RWPE2 (cell line): ENCODE results near the gene UBE2D3.
A peak's percentile ranks its signal among the peaks of the same experiment; 100 is the strongest.

Experiments used
- ATAC-seq: fragments of 200-7000 bp; cut with Tn5 transposase; 3 replicates; pipeline ENCODE4 v1.9.1; 2021; ENCODE audit warnings: low read depth
- DNase-seq: peaks from one replicate; pipeline ENCODE4 v3.0.0-alpha.2; 2020; ENCODE audit warnings: low spot score
- H3K27ac ChIP-seq: fragments of 450-650 bp; 2 replicates; pipeline ENCODE4 v1.5.1; 2017; ENCODE audit warnings: mild to moderate bottlenecking; ENCODE audit not compliant: poor library complexity, severe bottlenecking
- H3K27me3 ChIP-seq: fragments of 250-450 bp; sonication (Bioruptor Pico); 2 replicates; pipeline ENCODE4 v1.5.1; 2021; ENCODE audit warnings: mild to moderate bottlenecking, moderate library complexity; ENCODE audit not compliant: insufficient read depth, poor library complexity, severe bottlenecking
- H3K36me3 ChIP-seq: fragments of 250-450 bp; sonication (Bioruptor Pico); 2 replicates; pipeline ENCODE4 v1.5.1; 2020; ENCODE audit warnings: low read depth, mild to moderate bottlenecking, moderate library complexity
- H3K4me1 ChIP-seq: fragments of 250-450 bp; sonication (Bioruptor Pico); 2 replicates; pipeline ENCODE4 v1.5.1; 2021; ENCODE audit warnings: mild to moderate bottlenecking, moderate library complexity; ENCODE audit not compliant: insufficient read depth, poor library complexity, severe bottlenecking
- H3K4me3 ChIP-seq: fragments of 250-450 bp; sonication (Bioruptor Pico); 2 replicates; pipeline ENCODE4 v1.5.1; 2021; ENCODE audit warnings: mild to moderate bottlenecking, moderate library complexity; ENCODE audit not compliant: severe bottlenecking
- H3K9me3 ChIP-seq: fragments of 250-450 bp; sonication (Bioruptor Pico); 2 replicates; pipeline ENCODE4 v1.5.1; 2021; ENCODE audit warnings: mild to moderate bottlenecking, moderate library complexity; ENCODE audit not compliant: severe bottlenecking
- TF ChIP-seq, protein P1 (sequence below): fragments of 450-650 bp; IDR thresholded peaks from one replicate; pipeline ENCODE4 v1.5.1; 2017; ENCODE audit warnings: mild to moderate bottlenecking, moderate library complexity; ENCODE audit not compliant: poor library complexity, severe bottlenecking

UBE2D3 gene

DNA sequence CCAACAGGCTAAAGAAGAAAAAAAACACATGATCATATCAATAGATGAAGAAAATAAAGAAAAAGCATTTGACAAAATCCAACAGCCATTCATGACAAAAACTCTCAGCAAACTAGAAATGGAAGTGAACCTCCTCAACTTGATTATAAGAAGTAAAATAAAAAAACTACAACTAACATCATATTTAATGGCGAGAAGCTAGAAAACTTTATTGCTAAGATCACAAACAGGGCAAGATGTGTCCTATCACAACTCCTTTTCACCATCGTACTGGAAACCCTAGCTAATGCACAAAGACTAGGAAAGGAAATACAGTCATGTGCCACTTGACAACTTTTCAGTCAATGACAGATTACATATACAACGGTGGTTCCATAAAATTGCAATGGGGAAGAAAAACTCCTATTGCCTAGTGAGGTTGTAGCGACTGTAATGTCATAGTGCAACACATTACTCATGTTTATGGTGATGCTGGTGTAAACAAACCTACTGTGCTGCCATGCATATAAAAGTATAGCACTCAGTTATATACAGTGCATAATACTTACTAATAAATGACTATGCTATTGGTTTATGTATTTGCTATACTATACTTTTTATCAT lies 54.5 kb downstream of the UBE2D3 start:
- Histone ChIP-seq H3K4me3 (no peak overlapping the region), H3K9me3 (no peaks in the 10 kb centered on the region), H3K27ac (no peak overlapping the region), H3K27me3 (no peaks in the 10 kb centered on the region), H3K4me1 (no peaks in the 10 kb centered on the region), H3K36me3 (no peaks in the 10 kb centered on the region)
- DNase-seq (no peak), ATAC-seq (no peak)
- TF ChIP-seq, protein P1, sequence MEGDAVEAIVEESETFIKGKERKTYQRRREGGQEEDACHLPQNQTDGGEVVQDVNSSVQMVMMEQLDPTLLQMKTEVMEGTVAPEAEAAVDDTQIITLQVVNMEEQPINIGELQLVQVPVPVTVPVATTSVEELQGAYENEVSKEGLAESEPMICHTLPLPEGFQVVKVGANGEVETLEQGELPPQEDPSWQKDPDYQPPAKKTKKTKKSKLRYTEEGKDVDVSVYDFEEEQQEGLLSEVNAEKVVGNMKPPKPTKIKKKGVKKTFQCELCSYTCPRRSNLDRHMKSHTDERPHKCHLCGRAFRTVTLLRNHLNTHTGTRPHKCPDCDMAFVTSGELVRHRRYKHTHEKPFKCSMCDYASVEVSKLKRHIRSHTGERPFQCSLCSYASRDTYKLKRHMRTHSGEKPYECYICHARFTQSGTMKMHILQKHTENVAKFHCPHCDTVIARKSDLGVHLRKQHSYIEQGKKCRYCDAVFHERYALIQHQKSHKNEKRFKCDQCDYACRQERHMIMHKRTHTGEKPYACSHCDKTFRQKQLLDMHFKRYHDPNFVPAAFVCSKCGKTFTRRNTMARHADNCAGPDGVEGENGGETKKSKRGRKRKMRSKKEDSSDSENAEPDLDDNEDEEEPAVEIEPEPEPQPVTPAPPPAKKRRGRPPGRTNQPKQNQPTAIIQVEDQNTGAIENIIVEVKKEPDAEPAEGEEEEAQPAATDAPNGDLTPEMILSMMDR, result no peak

DNA sequence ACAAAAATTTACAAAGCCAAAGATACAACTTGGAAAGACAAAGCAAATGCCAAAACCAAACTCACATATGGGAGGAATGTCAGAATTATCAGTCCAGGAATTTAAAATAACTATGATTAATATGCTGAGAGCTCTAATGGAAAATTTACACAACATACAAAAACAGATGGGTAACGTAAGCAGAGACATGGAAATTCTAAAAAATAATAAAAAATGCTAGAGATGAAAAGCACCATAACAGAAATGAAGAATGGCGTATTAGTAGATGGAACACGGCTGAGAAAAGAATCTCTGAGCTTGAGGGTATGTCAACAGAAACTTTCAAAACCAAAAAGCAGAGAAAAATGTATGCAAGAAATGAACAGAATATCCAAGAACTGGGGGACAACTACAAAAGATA lies 62.5 kb downstream of the UBE2D3 start:
- no peak for DNase-seq
- no peak overlapping the region for H3K27ac ChIP-seq
- H3K4me1 ChIP-seq, result no peaks in the 10 kb centered on the region
- no peak overlapping the region for H3K4me3 ChIP-seq
- TF ChIP-seq, protein P1, result no peak
- H3K9me3 ChIP-seq, result no peaks in the 10 kb centered on the region
- no peaks in the 10 kb centered on the region for H3K27me3 ChIP-seq
- no peaks in the 10 kb centered on the region for H3K36me3 ChIP-seq
- no peak for ATAC-seq

DNA sequence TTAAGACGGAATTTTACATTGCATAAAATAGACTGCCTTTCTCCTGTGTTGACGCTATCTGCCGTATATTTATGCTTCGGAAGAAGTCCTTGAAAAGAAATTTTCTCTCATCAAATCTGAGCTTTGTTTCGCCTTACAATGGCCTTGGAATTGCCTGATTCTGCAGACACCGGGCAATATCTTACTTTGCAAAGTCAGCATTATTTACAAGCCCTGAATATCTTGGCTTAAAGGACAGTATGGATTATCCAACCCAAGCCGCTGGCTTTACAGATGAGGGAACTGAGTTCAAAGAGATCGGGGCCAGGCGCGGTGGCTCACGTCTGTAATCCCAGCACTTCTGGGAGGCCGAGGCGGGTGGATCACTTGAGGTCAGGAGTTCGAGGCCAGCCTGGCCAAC lies 65.4 kb downstream of the UBE2D3 start:
- no peaks in the 10 kb centered on the region for H3K9me3 ChIP-seq
- TF ChIP-seq, protein P1, result no peak
- H3K27ac ChIP-seq, result no peak overlapping the region
- DNase-seq (no peak), ATAC-seq (no peak)
- no peaks in the 10 kb centered on the region for H3K27me3 ChIP-seq
- peaks cover 9% of the 10 kb centered on the region for H3K4me1 ChIP-seq
- no peak overlapping the region for H3K4me3 ChIP-seq
- no peaks in the 10 kb centered on the region for H3K36me3 ChIP-seq

DNA sequence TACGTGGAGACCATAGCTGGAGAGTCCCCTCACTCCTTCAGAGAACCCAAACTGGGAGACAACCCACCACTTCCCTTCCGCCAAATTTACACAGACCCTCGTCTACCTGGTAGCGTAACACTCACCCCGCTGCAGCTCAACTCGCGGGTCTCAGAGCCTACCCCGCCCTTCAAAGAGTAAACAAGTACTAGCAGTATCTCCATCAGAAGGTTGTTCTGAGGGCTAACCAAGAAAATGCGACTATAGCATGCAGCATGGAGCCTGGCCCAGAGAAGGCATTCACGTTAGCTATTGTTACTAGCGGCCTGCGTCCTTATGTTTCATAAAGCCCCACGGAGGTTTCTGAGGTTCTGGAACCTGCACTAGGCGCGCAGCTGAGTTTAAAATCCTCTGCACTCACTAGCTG lies 66.1 kb downstream of the UBE2D3 start:
- Histone ChIP-seq H3K36me3 (no peaks in the 10 kb centered on the region), H3K9me3 (no peaks in the 10 kb centered on the region), H3K4me3 (peak overlapping the region; percentile 54), H3K4me1 (peaks cover 9% of the 10 kb centered on the region), H3K27ac (no peak overlapping the region), H3K27me3 (no peaks in the 10 kb centered on the region)
- TF ChIP-seq, protein P1, result no peak
- ATAC-seq (peak; percentile 17; the same call in 2 of the 3 replicates), DNase-seq (no peak)

DNA sequence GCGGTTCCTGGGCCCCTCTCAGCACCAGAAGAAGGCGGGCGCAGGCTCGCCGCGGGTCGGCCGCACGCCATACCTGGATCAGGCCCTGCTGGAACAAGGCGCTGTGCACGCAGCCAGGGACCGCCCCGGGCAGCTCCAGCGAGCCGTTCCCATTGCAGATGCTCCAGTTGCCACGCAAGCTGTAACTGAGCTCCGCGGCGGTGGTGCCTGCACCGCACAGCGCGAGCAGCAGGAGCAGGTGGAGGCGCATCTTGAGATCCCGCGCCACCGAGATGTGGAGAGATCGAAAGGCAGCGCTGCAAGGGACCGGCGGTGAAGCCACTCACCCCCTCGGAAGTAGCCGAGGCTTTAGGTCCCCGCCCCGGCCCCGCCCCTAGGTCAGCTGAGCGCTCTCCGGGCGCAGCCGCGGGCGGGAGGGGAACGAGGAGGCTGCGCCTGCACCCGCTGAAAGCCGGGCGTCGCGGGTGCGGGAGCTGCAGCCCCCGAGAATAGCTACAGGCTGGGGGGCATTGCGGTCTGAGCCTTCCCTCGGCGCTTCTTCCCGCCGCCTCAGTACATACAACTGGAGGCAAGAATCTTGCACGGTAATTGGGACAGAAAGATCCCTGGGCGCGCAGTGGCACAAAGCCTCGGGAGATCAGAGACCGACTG lies 66.6 kb downstream of the UBE2D3 start, which contains the start of gene MANBA:
Gene MANBA, minus strand, starts transcription at position 324 of the 651 bp plus-strand sequence. Its CDS starts 74 bp downstream, at position 250.
- TF ChIP-seq, protein P1, result no peak
- Histone ChIP-seq H3K4me3 (peak within 1 kb of the TSS; percentile 54), H3K9me3 (no peaks in the 10 kb centered on the region), H3K4me1 (peaks cover 9% of the 10 kb centered on the region), H3K27ac (peak within 1 kb of the TSS; percentile 50), H3K27me3 (no peaks in the 10 kb centered on the region), H3K36me3 (no peaks in the 10 kb centered on the region)
- DNase-seq (peak; percentile 74), ATAC-seq (peak; percentile 89)
